Vagina (tissue), 2 donors: ENCODE results near the gene IMP3. TPM values are rescaled to one million over a fixed set of nuclear protein-coding genes. Genes with fewer than 3 reads are reported as not detected.

ENCODE experiments used
- DNase-seq, 2 donors: peaks; one replicate each; pipeline ENCODE4 v3.0.0-alpha.2; 2017; ENCODE audit errors: extremely low spot score in 2 of 2
- H3K27ac ChIP-seq: fragments of 200-600 bp; sonication (generic); one replicate; pipeline ENCODE4 v1.5.1; 2019
- H3K27me3 ChIP-seq: fragments of 200-600 bp; sonication (generic); one replicate; pipeline ENCODE4 v1.5.1; 2019
- H3K36me3 ChIP-seq, 2 donors: fragments of 200-600 bp; sonication (generic); one replicate each; pipeline ENCODE4 v1.5.1; 2017 to 2019
- H3K4me1 ChIP-seq: fragments of 200-600 bp; sonication (generic); one replicate; pipeline ENCODE4 v1.5.1; 2019
- H3K4me3 ChIP-seq, 2 donors: fragments of 200-600 bp; sonication (generic); 1 replicate in 1 of 2; 2 replicates in 1 of 2; pipeline ENCODE4 v1.5.1; 2016 to 2019
- H3K9me3 ChIP-seq: fragments of 200-600 bp; sonication (generic); one replicate; pipeline ENCODE4 v1.5.1; 2019
- POLR2A ChIP-seq, 2 donors: fragments of 450-650 bp; IDR thresholded peaks; one replicate each; pipeline ENCODE4 v1.6.1; 2017; ENCODE audit warnings: antibody characterized with exemption in 2 of 2, mild to moderate bottlenecking in 2 of 2, moderate library complexity in 2 of 2
- POLR2AphosphoS5 ChIP-seq, 2 donors: sonication (generic); formaldehyde crosslinking; IDR thresholded peaks; one replicate each; pipeline ENCODE4 v1.9.0; 2017; ENCODE audit warnings: antibody characterized with exemption in 2 of 2, mild to moderate bottlenecking in 2 of 2, low read depth in 1 of 2; ENCODE audit not compliant: insufficient read depth in 1 of 2
- intact Hi-C: fragments of 100-400 bp; cut with DNase I; formaldehyde crosslinking; loops from one replicate; pipeline ENCODE4 v1.15.1; 2023
- total RNA-seq: library from RNA; depleted of rRNA; stranded (reverse); fragments of >200 nt; gene quantifications from one replicate; pipeline ENCODE4 v1.2.3, GENCODE V29; 2016
- TF ChIP-seq, protein P1 (sequence below), 3 experiments: fragments of 450-650 bp in 2 of 3; fragments of 200-600 bp in 1 of 3; sonication (generic) in 1 of 3; IDR thresholded peaks; one replicate each; pipeline ENCODE4 v1.5.1; 2017 to 2019; ENCODE audit warnings: antibody characterized with exemption in 3 of 3, mild to moderate bottlenecking in 2 of 3, moderate library complexity in 2 of 3

IMP3 gene
- total RNA-seq, 1 donor from 2014 or later, result 109 TPM

DNA sequence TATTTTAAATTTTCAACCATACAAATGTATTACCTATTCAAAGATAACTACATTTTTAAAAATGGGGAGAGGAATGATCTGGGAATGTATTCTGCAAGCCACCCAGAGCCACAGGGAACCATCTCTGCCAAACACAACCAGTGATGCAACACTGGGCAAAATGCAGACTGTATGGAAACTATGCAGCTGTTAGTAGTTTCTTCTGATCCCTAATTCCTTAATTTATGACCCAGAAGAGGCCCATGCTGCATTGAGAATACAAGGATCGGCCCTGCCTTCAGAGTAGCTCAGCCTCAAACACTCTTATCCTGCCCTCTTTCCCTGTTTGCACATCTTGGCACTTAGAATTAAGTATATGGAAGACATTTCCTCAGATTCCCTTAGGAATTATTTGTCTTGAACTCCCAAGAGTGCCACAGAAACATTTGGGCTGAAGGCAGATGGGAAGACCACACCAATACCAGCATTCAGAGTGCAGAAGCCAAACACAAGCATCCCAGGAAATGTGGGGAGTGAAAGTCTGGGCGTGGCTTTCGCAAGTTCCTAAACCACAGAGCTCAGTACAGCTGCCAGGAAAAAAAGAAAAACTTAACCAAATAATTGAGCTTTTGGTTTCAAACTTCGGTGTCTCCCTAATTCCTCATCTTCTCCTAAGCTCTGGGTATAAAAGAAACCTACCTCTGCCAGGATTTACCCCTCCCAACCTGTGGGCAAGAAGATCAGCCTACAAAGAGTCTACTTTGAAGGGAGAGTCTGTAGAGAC lies 19.8 kb downstream of the IMP3 start:
- peak overlapping the region in 1 of 2 donors; percentile 5 for H3K4me3 ChIP-seq
- no peak for DNase-seq
- intact Hi-C loops, result no loop called here

DNA sequence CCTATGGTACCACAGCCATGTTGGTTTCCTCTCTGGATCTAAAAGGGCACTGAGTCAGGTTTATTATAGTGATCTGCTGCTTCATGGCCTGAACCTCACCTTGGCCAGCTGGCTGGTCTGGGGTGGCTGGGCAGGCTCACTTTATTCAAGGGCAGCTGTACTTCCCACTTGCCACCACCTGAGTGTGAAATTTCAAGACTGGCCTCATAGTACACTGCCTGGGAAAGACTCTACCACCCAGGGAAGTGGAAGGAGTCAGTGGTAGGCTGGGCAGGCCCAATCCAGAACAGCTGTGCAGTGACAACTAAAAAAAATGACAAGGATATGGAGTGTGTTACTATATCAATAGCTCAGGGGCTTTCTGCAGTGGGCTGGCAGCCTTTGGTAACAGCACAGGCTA lies 23.3 kb downstream of the IMP3 start:
- peaks cover 0 to 56% of the 10 kb centered on the region in 2 donors for H3K36me3 ChIP-seq
- H3K9me3 ChIP-seq, result no peaks in the 10 kb centered on the region
- intact Hi-C loops, result loop anchor here (5.0 kb wide), 1 partner anchor 39 kb away; the partner anchor contains the start of gene PTPN9
- no peak overlapping the region for H3K4me3 ChIP-seq
- H3K4me1 ChIP-seq, result peaks cover 20% of the 10 kb centered on the region
- H3K27ac ChIP-seq, result no peak overlapping the region
- H3K27me3 ChIP-seq, result no peaks in the 10 kb centered on the region
- DNase-seq, result no peak
- TF ChIP-seq POLR2A (IDR thresholded peaks at IDR 0.05) (no peak), POLR2AphosphoS5 (IDR thresholded peaks at IDR 0.05; ENCODE audit: insufficient read depth in 1 of 2, low read depth in 1 of 2) (no peak)
- TF ChIP-seq, protein P1, sequence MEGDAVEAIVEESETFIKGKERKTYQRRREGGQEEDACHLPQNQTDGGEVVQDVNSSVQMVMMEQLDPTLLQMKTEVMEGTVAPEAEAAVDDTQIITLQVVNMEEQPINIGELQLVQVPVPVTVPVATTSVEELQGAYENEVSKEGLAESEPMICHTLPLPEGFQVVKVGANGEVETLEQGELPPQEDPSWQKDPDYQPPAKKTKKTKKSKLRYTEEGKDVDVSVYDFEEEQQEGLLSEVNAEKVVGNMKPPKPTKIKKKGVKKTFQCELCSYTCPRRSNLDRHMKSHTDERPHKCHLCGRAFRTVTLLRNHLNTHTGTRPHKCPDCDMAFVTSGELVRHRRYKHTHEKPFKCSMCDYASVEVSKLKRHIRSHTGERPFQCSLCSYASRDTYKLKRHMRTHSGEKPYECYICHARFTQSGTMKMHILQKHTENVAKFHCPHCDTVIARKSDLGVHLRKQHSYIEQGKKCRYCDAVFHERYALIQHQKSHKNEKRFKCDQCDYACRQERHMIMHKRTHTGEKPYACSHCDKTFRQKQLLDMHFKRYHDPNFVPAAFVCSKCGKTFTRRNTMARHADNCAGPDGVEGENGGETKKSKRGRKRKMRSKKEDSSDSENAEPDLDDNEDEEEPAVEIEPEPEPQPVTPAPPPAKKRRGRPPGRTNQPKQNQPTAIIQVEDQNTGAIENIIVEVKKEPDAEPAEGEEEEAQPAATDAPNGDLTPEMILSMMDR (IDR thresholded peaks at IDR 0.05), result no peak

More for the DNA sequence above, 19.8 kb downstream of the IMP3 start:
- Histone ChIP-seq H3K9me3 (no peaks in the 10 kb centered on the region), H3K27ac (peak overlapping the region; percentile 59), H3K36me3 (peaks cover 0 to 40% of the 10 kb centered on the region in 2 donors), H3K27me3 (no peaks in the 10 kb centered on the region), H3K4me1 (peaks cover 29% of the 10 kb centered on the region)
- TF ChIP-seq, protein P1 (IDR thresholded peaks at IDR 0.05), result no peak
- TF ChIP-seq POLR2A (IDR thresholded peaks at IDR 0.05) (no peak), POLR2AphosphoS5 (IDR thresholded peaks at IDR 0.05; ENCODE audit: insufficient read depth in 1 of 2, low read depth in 1 of 2) (no peak)

DNA sequence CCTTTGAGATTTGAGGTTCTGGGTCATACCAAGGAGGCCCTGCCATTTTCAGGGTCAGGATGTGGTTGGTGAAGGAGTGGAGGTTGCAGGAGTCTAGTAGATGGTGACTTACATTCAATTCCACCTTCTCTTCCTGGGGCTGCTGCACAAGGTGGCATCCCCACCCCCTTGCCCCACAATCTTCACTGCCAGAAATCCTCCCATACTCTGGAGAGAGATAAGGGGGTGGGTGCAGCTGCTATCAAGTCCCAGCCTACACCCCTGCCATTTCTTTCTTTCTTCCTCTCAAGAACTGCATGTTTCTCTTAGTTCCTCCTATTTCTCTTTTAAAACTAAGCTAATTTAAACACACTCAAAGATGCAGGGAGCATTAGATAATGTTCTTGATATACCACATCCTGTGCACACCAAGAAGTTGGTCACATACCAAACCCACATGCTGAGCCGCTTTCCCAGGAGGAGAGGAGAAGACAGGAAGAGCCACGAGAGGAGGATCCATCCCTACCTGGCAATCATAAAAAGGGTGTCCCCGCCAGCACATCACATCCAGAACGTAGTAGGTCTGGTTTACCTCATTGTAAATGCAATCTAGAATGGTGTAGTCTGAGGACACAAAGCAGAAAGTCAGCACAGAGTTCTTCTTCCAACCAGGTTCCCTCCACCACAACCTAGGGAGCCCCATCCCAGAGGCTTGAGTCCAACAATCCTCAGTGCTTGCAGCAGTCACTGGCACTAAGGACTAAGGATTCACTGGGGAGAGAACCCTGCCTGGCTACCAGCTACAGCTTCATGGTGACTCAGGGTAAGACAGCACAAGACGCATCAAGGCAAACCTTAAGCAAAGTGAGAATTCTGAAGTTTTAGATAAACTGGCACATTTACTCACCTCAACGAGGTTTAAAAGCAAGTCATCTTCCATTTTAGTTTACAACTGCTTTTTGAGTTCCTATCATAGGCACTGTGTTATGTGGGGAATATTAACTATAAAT lies 33.0 kb downstream of the IMP3 start:
- Histone ChIP-seq H3K36me3 (peaks cover 0 to 51% of the 10 kb centered on the region in 2 donors), H3K27ac (no peak overlapping the region), H3K4me1 (no peaks in the 10 kb centered on the region), H3K4me3 (no peak overlapping the region), H3K9me3 (no peaks in the 10 kb centered on the region), H3K27me3 (no peaks in the 10 kb centered on the region)
- DNase-seq, result no peak
- no peak for TF ChIP-seq POLR2A (IDR thresholded peaks at IDR 0.05)
- TF ChIP-seq, protein P1 (IDR thresholded peaks at IDR 0.05), result no peak
- TF ChIP-seq POLR2AphosphoS5 (IDR thresholded peaks at IDR 0.05; ENCODE audit: insufficient read depth in 1 of 2, low read depth in 1 of 2), result no peak
- intact Hi-C loops, result no loop called here

DNA sequence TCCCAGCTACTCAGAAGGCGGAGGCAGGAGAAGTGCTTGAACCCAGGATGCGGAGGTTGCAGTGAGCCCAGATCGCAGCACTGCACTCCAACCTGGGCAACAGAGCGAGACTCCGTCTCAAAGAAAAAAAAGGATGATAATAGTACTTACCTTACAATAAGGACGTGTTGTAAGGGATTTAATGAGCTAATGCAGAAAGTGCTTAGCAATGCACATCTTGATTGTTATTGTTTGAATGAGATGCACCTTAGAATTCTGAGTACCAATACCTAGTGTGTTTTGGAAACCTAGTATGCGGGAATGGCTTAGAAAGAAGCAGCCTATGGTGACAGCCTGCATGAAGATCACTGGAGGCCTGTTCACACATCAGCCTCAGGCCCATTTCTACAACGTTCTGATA lies 34.0 kb downstream of the IMP3 start:
- TF ChIP-seq POLR2AphosphoS5 (IDR thresholded peaks at IDR 0.05; ENCODE audit: insufficient read depth in 1 of 2, low read depth in 1 of 2), result no peak
- TF ChIP-seq, protein P1 (IDR thresholded peaks at IDR 0.05), result no peak
- TF ChIP-seq POLR2A (IDR thresholded peaks at IDR 0.05), result no peak
- Histone ChIP-seq H3K36me3 (peaks cover 0 to 52% of the 10 kb centered on the region in 2 donors), H3K4me1 (no peaks in the 10 kb centered on the region), H3K4me3 (no peak overlapping the region), H3K27ac (no peak overlapping the region), H3K27me3 (no peaks in the 10 kb centered on the region), H3K9me3 (no peaks in the 10 kb centered on the region)
- DNase-seq, result no peak
- intact Hi-C loops, result no loop called here
